ENCODE measurements around the gene EPHA6. TPM values are rescaled to one million over a fixed set of nuclear protein-coding genes. Genes with fewer than 3 reads are reported as not detected.

The EPHA6 gene
- polyA plus RNA-seq, 2 of the 4 experiments (the other 2 are of a cell fraction), result 0.08 TPM

DNA sequence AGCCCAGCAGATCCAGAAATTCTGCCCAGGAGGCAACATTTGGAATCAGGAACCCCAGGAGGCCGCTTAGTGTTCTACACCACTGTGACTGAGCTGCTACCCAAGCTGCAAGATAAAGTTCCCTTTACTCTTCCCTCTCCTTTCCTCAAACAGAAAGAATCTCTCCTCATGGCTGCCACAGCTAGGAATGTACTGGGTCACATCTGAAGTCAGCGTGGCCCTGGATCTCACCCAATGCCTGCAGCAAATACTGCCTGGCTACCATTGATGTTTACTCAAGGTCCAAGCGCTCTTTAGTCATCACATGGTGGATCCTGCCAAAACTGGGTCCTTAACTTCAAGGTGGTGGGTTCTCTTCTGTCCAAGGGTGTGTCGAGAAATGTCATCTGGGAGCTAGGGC lies 382.7 kb downstream of the EPHA6 start:
- TF ChIP-seq, protein P1, sequence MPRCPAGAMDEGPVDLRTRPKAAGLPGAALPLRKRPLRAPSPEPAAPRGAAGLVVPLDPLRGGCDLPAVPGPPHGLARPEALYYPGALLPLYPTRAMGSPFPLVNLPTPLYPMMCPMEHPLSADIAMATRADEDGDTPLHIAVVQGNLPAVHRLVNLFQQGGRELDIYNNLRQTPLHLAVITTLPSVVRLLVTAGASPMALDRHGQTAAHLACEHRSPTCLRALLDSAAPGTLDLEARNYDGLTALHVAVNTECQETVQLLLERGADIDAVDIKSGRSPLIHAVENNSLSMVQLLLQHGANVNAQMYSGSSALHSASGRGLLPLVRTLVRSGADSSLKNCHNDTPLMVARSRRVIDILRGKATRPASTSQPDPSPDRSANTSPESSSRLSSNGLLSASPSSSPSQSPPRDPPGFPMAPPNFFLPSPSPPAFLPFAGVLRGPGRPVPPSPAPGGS (IDR thresholded peaks at IDR 0.05), result no peak
- no peak for TF ChIP-seq HOXB13 (CRISPR knock-in tag; IDR thresholded peaks at IDR 0.05; ENCODE audit: low read depth)
- TF ChIP-seq, protein P2, sequence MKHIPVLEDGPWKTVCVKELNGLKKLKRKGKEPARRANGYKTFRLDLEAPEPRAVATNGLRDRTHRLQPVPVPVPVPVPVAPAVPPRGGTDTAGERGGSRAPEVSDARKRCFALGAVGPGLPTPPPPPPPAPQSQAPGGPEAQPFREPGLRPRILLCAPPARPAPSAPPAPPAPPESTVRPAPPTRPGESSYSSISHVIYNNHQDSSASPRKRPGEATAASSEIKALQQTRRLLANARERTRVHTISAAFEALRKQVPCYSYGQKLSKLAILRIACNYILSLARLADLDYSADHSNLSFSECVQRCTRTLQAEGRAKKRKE (CRISPR knock-in tag; IDR thresholded peaks at IDR 0.05; ENCODE audit: low read depth), result no peak
- TF ChIP-seq FOSL2 (IDR thresholded peaks at IDR 0.05), result no peak
- TF ChIP-seq FOSL2 (CRISPR knock-in tag; IDR thresholded peaks at IDR 0.05), result no peak
- TF ChIP-seq NR3C1 (IDR thresholded peaks at IDR 0.05), result no peak
- TF ChIP-seq MYC (IDR thresholded peaks at IDR 0.05; ENCODE audit: borderline replicate concordance, low read length), result no peak
- TF ChIP-seq KDM1A (IDR thresholded peaks at IDR 0.05; ENCODE audit: low read depth), result no peak
- TF ChIP-seq, protein P3, sequence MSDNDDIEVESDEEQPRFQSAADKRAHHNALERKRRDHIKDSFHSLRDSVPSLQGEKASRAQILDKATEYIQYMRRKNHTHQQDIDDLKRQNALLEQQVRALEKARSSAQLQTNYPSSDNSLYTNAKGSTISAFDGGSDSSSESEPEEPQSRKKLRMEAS (IDR thresholded peaks at IDR 0.05), result no peak
- TF ChIP-seq HOXB5 (CRISPR knock-in tag; IDR thresholded peaks at IDR 0.05), result no peak
- TF ChIP-seq EHMT2 (IDR thresholded peaks at IDR 0.05; ENCODE audit: low read depth), result no peak
- no peak for TF ChIP-seq RNF2 (IDR thresholded peaks at IDR 0.05; ENCODE audit: borderline replicate concordance, low read depth)
- TF ChIP-seq, protein P4, sequence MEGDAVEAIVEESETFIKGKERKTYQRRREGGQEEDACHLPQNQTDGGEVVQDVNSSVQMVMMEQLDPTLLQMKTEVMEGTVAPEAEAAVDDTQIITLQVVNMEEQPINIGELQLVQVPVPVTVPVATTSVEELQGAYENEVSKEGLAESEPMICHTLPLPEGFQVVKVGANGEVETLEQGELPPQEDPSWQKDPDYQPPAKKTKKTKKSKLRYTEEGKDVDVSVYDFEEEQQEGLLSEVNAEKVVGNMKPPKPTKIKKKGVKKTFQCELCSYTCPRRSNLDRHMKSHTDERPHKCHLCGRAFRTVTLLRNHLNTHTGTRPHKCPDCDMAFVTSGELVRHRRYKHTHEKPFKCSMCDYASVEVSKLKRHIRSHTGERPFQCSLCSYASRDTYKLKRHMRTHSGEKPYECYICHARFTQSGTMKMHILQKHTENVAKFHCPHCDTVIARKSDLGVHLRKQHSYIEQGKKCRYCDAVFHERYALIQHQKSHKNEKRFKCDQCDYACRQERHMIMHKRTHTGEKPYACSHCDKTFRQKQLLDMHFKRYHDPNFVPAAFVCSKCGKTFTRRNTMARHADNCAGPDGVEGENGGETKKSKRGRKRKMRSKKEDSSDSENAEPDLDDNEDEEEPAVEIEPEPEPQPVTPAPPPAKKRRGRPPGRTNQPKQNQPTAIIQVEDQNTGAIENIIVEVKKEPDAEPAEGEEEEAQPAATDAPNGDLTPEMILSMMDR (IDR thresholded peaks at IDR 0.05), result no peak
- TF ChIP-seq ZFP36 (IDR thresholded peaks at IDR 0.05; ENCODE audit: borderline replicate concordance, partially characterized antibody), result no peak
- no peak for TF ChIP-seq SMC3 (IDR thresholded peaks at IDR 0.05)
- TF ChIP-seq POLR2A (IDR thresholded peaks at IDR 0.05; ENCODE audit: low read length), result no peak
- no peak for TF ChIP-seq ESRRA (IDR thresholded peaks at IDR 0.05; ENCODE audit: borderline replicate concordance, low read length)
- TF ChIP-seq CBX8 (IDR thresholded peaks at IDR 0.05), result no peak
- no peak for TF ChIP-seq TP53 (CRISPR knock-in tag; IDR thresholded peaks at IDR 0.05)
- FAIRE-seq (no peak), DNase-seq (ENCODE audit: low read depth in 1 of 2, low spot score in 1 of 2) (no peak), ATAC-seq (no peak)
- CTCF ChIA-PET, result no interaction called here
- Histone ChIP-seq H3K9me3 (no peaks in the 10 kb centered on the region), H3K4me2 (no peak overlapping the region), H3K27ac (no peak overlapping the region), H3K4me1 (no peaks in the 10 kb centered on the region), H3K4me3 (no peak overlapping the region)
- 8% methylated on average over 3 of the region's 4 CpGs for WGBS (ENCODE audit: missing lambda C conversion rate)
- POLR2A ChIA-PET, result no interaction called here

DNA sequence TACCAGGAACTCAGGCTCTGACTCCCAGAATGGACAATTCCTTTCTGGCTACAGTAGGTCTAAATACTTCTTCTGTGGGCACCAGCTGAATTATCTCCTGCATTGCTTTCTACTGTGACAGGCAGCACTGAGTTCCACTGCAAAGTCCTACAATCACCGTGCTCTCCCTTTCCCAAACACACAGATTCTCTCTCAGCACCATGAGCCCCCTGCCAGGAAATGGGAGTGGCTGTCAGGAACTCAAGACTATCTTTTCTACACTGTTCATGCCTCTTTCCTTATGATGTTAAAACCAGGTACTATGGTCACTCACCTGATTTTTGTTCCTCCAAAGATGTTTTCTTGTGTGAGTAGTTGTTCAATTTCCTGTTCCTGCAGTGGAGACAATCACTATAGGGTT lies 383.4 kb downstream of the EPHA6 start:
- no peak overlapping the region for H3K4me3 ChIP-seq
- no peak overlapping the region for H3K27ac ChIP-seq
- CTCF ChIA-PET, result no interaction called here
- no peaks in the 10 kb centered on the region for H3K4me1 ChIP-seq
- no peak for ATAC-seq
- TF ChIP-seq NFE2L2 (conservative IDR thresholded peaks at IDR 0.05; ENCODE audit: low read length) (no peak), BHLHE40 (IDR thresholded peaks at IDR 0.05; ENCODE audit: low read depth, low read length) (no peak), HOXB5 (CRISPR knock-in tag; IDR thresholded peaks at IDR 0.05) (no peak), HOXA7 (CRISPR knock-in tag; IDR thresholded peaks at IDR 0.05) (no peak), TP53 (CRISPR knock-in tag; IDR thresholded peaks at IDR 0.05) (no peak), FOSL2 (IDR thresholded peaks at IDR 0.05) (no peak), FOSL2 (CRISPR knock-in tag; IDR thresholded peaks at IDR 0.05) (no peak)
- TF ChIP-seq, protein P5, sequence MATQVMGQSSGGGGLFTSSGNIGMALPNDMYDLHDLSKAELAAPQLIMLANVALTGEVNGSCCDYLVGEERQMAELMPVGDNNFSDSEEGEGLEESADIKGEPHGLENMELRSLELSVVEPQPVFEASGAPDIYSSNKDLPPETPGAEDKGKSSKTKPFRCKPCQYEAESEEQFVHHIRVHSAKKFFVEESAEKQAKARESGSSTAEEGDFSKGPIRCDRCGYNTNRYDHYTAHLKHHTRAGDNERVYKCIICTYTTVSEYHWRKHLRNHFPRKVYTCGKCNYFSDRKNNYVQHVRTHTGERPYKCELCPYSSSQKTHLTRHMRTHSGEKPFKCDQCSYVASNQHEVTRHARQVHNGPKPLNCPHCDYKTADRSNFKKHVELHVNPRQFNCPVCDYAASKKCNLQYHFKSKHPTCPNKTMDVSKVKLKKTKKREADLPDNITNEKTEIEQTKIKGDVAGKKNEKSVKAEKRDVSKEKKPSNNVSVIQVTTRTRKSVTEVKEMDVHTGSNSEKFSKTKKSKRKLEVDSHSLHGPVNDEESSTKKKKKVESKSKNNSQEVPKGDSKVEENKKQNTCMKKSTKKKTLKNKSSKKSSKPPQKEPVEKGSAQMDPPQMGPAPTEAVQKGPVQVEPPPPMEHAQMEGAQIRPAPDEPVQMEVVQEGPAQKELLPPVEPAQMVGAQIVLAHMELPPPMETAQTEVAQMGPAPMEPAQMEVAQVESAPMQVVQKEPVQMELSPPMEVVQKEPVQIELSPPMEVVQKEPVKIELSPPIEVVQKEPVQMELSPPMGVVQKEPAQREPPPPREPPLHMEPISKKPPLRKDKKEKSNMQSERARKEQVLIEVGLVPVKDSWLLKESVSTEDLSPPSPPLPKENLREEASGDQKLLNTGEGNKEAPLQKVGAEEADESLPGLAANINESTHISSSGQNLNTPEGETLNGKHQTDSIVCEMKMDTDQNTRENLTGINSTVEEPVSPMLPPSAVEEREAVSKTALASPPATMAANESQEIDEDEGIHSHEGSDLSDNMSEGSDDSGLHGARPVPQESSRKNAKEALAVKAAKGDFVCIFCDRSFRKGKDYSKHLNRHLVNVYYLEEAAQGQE (IDR thresholded peaks at IDR 0.05), result no peak
- 6% methylated on average over 1 of the region's 1 CpG for WGBS (ENCODE audit: missing lambda C conversion rate)
- POLR2A ChIA-PET, result no interaction called here
- DNase-seq (ENCODE audit: low read depth in 1 of 2, low spot score in 1 of 2), result no peak
- no peaks in the 10 kb centered on the region for H3K9me3 ChIP-seq
- no peak for FAIRE-seq
- no peak overlapping the region for H3K4me2 ChIP-seq

Measured in A549 (cell line).